Measurements from ENCODE around the gene SRSF3. TPM values are rescaled to one million over a fixed set of nuclear protein-coding genes. Genes with fewer than 3 reads are reported as not detected.

The SRSF3 gene
- total RNA-seq, 1 experiment from 2014 or later = 954 TPM

DNA sequence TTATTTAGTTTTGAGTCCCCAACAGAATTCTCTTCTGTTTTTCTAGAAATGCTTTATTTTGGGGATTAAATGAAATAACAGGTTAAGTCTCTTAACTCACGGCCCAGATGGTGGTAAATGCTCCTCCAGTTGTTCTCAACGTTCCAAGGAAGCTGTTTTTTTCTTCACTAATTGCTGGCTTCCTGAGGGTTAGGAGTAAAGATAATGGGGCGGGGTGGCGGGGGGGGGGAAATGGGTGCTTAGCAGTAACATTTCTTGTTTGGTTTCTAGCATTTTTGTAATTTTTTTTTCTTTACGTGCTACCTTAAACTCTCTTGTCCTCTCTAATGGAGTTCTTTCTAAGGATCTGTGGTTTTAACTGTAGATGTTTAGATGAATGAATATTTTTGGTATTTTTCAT lies 2.2 kb downstream of the SRSF3 start:
- Mint-ChIP-seq H3K4me1 (peaks cover 37 to 46% of the 10 kb centered on the region in 2 experiments), H3K36me3 (ENCODE audit: insufficient read depth in 1 of 3, low read depth in 3 of 3) (peaks cover 67 to 74% (median 73%) of the 10 kb centered on the region in 3 experiments), H3K4me3 (peak overlapping the region; percentile 94 to 97), H3K27me3 (ENCODE audit: low read depth) (peaks cover 4% of the 10 kb centered on the region), H3K27ac (peak overlapping the region in 2 of 3 experiments; percentile 93 to 100; a peak in 6 of 7 replicates), H3K9me3 (peaks cover 12 to 15% of the 10 kb centered on the region in 2 experiments; a peak in 4 of 5 replicates)
- Histone ChIP-seq H3K4ac (ENCODE audit: low read depth, low read length) (no peak overlapping the region), H4K5ac (ENCODE audit: insufficient read length, low read depth, low read length) (no peak overlapping the region), H2AK5ac (ENCODE audit: insufficient read length, low read length) (no peak overlapping the region), H2BK12ac (ENCODE audit: insufficient read length, low read depth, low read length) (no peak overlapping the region), H3K79me1 (ENCODE audit: insufficient read depth, low read depth, low read length, poor library complexity, severe bottlenecking) (no peaks in the 10 kb centered on the region), H3K9me3 (ENCODE audit: control insufficient read depth, low read depth, low read length) (no peaks in the 10 kb centered on the region), H3K23ac (ENCODE audit: insufficient read length, low read depth, low read length) (no peak overlapping the region), H3K9ac (ENCODE audit: extremely low read depth, insufficient read length, low read length) (peak overlapping the region; percentile 99), H3T11ph (ENCODE audit: low read length) (no peak overlapping the region), H2BK120ac (ENCODE audit: low read depth, low read length, poor library complexity, severe bottlenecking) (no peak overlapping the region), H4K8ac (replicated peaks; ENCODE audit: insufficient read length, low read depth, low read length) (no peak overlapping the region), H2BK5ac (ENCODE audit: insufficient read length, low read length) (no peak overlapping the region), H3K23me2 (ENCODE audit: insufficient read length, low read depth, low read length, poor library complexity, severe bottlenecking) (peaks cover 10% of the 10 kb centered on the region), H3K4me1 (ENCODE audit: insufficient read depth, low read length) (peaks cover 2% of the 10 kb centered on the region; the same call in 1 of the 2 replicates), H3K18ac (ENCODE audit: insufficient read length, low read depth, low read length) (no peak overlapping the region), H3K27ac (ENCODE audit: insufficient read length, low read depth, low read length) (no peak overlapping the region), H3K14ac (ENCODE audit: insufficient read depth, low read length) (no peak overlapping the region), H3K79me2 (ENCODE audit: insufficient read depth, low read length) (peaks cover 61% of the 10 kb centered on the region), H2BK15ac (ENCODE audit: low read depth, low read length) (no peak overlapping the region), H3K56ac (ENCODE audit: insufficient read length, low read depth, low read length) (no peak overlapping the region), H2AFZ (ENCODE audit: low read length) (no peak overlapping the region), H2BK20ac (ENCODE audit: low read depth, low read length, poor library complexity, severe bottlenecking) (no peak overlapping the region), H4K91ac (ENCODE audit: insufficient read length, low read depth, low read length) (no peak overlapping the region), H3K4me2 (ENCODE audit: insufficient read depth, insufficient read length, low read length) (peak overlapping the region; percentile 82), H4K20me1 (ENCODE audit: control insufficient read depth, insufficient read depth, insufficient read length) (no peaks in the 10 kb centered on the region), H3K27me3 (ENCODE audit: insufficient read depth, low read length) (no peaks in the 10 kb centered on the region)
- TF ChIP-seq, protein P1, sequence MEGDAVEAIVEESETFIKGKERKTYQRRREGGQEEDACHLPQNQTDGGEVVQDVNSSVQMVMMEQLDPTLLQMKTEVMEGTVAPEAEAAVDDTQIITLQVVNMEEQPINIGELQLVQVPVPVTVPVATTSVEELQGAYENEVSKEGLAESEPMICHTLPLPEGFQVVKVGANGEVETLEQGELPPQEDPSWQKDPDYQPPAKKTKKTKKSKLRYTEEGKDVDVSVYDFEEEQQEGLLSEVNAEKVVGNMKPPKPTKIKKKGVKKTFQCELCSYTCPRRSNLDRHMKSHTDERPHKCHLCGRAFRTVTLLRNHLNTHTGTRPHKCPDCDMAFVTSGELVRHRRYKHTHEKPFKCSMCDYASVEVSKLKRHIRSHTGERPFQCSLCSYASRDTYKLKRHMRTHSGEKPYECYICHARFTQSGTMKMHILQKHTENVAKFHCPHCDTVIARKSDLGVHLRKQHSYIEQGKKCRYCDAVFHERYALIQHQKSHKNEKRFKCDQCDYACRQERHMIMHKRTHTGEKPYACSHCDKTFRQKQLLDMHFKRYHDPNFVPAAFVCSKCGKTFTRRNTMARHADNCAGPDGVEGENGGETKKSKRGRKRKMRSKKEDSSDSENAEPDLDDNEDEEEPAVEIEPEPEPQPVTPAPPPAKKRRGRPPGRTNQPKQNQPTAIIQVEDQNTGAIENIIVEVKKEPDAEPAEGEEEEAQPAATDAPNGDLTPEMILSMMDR (conservative IDR thresholded peaks at IDR 0.05) = no peak
- no CpG with 5 or more reads among the region's 5 CpGs for WGBS (ENCODE audit: extremely low coverage, insufficient read length, low lambda C conversion rate)
- no peak for DNase-seq
